Measurements from ENCODE around the gene KLF15. TPM values are rescaled to one million over a fixed set of nuclear protein-coding genes. Genes with fewer than 3 reads are reported as not detected.
A peak's percentile ranks its signal among the peaks of the same experiment; 100 is the strongest.

KLF15 gene
- total and polyA plus RNA-seq, 2 experiments from 2014 or later: 3.5 to 19.8 TPM

- H3K4me1 Mint-ChIP-seq: peaks cover 29% of the 10 kb centered on the region
- ATAC-seq (peak; percentile 42), DNase-seq (ENCODE audit: low spot score) (peak; percentile 41)
- Histone ChIP-seq H2AFZ (no peak overlapping the region; the same call in 1 of the 2 replicates), H3K9me2 (ENCODE audit: insufficient read depth) (no peaks in the 10 kb centered on the region), H3K27me3 (ENCODE audit: insufficient read depth) (no peaks in the 10 kb centered on the region), H3K4me1 (ENCODE audit: insufficient read depth) (peaks cover 11% of the 10 kb centered on the region), H3K36me3 (ENCODE audit: insufficient read depth) (no peaks in the 10 kb centered on the region), H3F3A (replicated peaks; ENCODE audit: low read depth) (no peaks in the 10 kb centered on the region), H3K79me2 (replicated peaks; ENCODE audit: insufficient read depth) (no peaks in the 10 kb centered on the region), H3K4me3 (no peak overlapping the region), H4K20me1 (replicated peaks; ENCODE audit: insufficient read depth) (no peaks in the 10 kb centered on the region), H3K27ac (ENCODE audit: low read depth) (no peak overlapping the region), H3K4me2 (no peak overlapping the region)
- no peak overlapping the region for H3K4me3 Mint-ChIP-seq
- TF ChIP-seq, protein P1, sequence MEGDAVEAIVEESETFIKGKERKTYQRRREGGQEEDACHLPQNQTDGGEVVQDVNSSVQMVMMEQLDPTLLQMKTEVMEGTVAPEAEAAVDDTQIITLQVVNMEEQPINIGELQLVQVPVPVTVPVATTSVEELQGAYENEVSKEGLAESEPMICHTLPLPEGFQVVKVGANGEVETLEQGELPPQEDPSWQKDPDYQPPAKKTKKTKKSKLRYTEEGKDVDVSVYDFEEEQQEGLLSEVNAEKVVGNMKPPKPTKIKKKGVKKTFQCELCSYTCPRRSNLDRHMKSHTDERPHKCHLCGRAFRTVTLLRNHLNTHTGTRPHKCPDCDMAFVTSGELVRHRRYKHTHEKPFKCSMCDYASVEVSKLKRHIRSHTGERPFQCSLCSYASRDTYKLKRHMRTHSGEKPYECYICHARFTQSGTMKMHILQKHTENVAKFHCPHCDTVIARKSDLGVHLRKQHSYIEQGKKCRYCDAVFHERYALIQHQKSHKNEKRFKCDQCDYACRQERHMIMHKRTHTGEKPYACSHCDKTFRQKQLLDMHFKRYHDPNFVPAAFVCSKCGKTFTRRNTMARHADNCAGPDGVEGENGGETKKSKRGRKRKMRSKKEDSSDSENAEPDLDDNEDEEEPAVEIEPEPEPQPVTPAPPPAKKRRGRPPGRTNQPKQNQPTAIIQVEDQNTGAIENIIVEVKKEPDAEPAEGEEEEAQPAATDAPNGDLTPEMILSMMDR (conservative IDR thresholded peaks at IDR 0.05; ENCODE audit: low read depth in 2 of 2): peak in 1 of 2 experiments; percentile 77; a peak in 3 of 4 replicates
- TF ChIP-seq, protein P2, sequence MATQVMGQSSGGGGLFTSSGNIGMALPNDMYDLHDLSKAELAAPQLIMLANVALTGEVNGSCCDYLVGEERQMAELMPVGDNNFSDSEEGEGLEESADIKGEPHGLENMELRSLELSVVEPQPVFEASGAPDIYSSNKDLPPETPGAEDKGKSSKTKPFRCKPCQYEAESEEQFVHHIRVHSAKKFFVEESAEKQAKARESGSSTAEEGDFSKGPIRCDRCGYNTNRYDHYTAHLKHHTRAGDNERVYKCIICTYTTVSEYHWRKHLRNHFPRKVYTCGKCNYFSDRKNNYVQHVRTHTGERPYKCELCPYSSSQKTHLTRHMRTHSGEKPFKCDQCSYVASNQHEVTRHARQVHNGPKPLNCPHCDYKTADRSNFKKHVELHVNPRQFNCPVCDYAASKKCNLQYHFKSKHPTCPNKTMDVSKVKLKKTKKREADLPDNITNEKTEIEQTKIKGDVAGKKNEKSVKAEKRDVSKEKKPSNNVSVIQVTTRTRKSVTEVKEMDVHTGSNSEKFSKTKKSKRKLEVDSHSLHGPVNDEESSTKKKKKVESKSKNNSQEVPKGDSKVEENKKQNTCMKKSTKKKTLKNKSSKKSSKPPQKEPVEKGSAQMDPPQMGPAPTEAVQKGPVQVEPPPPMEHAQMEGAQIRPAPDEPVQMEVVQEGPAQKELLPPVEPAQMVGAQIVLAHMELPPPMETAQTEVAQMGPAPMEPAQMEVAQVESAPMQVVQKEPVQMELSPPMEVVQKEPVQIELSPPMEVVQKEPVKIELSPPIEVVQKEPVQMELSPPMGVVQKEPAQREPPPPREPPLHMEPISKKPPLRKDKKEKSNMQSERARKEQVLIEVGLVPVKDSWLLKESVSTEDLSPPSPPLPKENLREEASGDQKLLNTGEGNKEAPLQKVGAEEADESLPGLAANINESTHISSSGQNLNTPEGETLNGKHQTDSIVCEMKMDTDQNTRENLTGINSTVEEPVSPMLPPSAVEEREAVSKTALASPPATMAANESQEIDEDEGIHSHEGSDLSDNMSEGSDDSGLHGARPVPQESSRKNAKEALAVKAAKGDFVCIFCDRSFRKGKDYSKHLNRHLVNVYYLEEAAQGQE (IDR thresholded peaks at IDR 0.05; ENCODE audit: unreplicated experiment): no peak
- H3K9me3 Mint-ChIP-seq: no peaks in the 10 kb centered on the region
- no peaks in the 10 kb centered on the region for H3K36me3 Mint-ChIP-seq (ENCODE audit: low read depth)
- H3K27ac Mint-ChIP-seq: no peak overlapping the region
- H3K27me3 Mint-ChIP-seq (ENCODE audit: insufficient read depth, low read depth, poor library complexity): peaks cover 10% of the 10 kb centered on the region
These were observed 8.4 kb upstream of the KLF15 start for GRCh38 chr3:126365351-126366277.

DNA sequence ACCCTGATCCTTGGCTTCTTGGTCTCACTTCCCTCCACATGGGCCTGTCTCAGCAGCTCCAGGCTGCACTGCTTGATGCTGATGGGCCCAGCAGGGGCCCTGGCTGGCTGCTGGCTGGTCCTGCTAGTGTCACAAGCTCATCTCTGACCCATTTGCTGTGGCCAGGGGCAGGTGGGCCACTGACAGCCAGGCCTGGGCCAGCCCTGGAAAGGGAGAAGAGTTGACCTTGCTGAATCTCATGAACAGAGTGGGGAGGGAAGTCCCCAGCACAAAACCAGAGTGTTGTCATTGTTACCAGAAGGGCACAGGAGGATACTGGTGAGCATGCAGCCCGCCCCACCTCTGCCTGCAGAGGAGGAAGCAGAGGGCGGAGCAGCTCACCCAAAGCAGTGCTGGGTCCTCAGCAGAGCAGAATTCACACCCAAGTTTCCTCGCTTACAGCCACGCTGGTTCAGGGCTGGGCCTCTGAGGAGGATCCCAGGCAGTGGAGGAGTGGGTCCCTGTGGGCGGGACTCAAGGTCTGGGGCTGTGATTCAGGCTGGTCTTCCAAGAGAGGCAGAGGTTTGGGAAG, 7.6 kb upstream of the KLF15 start:
- Histone ChIP-seq H3K4me2 (no peak overlapping the region), H3F3A (replicated peaks; ENCODE audit: low read depth) (no peaks in the 10 kb centered on the region), H3K36me3 (ENCODE audit: insufficient read depth) (no peaks in the 10 kb centered on the region), H3K27ac (ENCODE audit: low read depth) (no peak overlapping the region), H4K20me1 (replicated peaks; ENCODE audit: insufficient read depth) (no peaks in the 10 kb centered on the region), H3K27me3 (ENCODE audit: insufficient read depth) (peaks cover under 1% of the 10 kb centered on the region), H3K4me1 (ENCODE audit: insufficient read depth) (peaks cover 11% of the 10 kb centered on the region), H2AFZ (no peak overlapping the region), H3K9me2 (ENCODE audit: insufficient read depth) (no peaks in the 10 kb centered on the region), H3K4me3 (no peak overlapping the region), H3K79me2 (replicated peaks; ENCODE audit: insufficient read depth) (no peaks in the 10 kb centered on the region)
- no peaks in the 10 kb centered on the region for H3K36me3 Mint-ChIP-seq (ENCODE audit: low read depth)
- DNase-seq (ENCODE audit: low spot score) (no peak), ATAC-seq (peak; percentile 16)
- peaks cover 29% of the 10 kb centered on the region for H3K4me1 Mint-ChIP-seq
- TF ChIP-seq, protein P1 (conservative IDR thresholded peaks at IDR 0.05; ENCODE audit: low read depth in 2 of 2): no peak
- TF ChIP-seq ZNF331 (CRISPR knock-in tag; IDR thresholded peaks at IDR 0.05; ENCODE audit: low read depth): no peak
- TF ChIP-seq EZH2 (IDR thresholded peaks at IDR 0.05; ENCODE audit: low read depth, unreplicated experiment): no peak
- no peak for TF ChIP-seq STAT1 (IDR thresholded peaks at IDR 0.05; ENCODE audit: unreplicated experiment)
- TF ChIP-seq, protein P3, sequence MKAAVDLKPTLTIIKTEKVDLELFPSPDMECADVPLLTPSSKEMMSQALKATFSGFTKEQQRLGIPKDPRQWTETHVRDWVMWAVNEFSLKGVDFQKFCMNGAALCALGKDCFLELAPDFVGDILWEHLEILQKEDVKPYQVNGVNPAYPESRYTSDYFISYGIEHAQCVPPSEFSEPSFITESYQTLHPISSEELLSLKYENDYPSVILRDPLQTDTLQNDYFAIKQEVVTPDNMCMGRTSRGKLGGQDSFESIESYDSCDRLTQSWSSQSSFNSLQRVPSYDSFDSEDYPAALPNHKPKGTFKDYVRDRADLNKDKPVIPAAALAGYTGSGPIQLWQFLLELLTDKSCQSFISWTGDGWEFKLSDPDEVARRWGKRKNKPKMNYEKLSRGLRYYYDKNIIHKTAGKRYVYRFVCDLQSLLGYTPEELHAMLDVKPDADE (IDR thresholded peaks at IDR 0.05): no peak
- TF ChIP-seq CREB1 (CRISPR knock-in tag; IDR thresholded peaks at IDR 0.05; ENCODE audit: low read depth): no peak
- H3K27me3 Mint-ChIP-seq (ENCODE audit: insufficient read depth, low read depth, poor library complexity): peaks cover 10% of the 10 kb centered on the region
- H3K27ac Mint-ChIP-seq: no peak overlapping the region
- no peaks in the 10 kb centered on the region for H3K9me3 Mint-ChIP-seq
- H3K4me3 Mint-ChIP-seq: no peak overlapping the region
